ENCODE measurements around the gene FUT6.

GRCh38 chr19:5844456-5845433 lies 5.2 kb upstream of the FUT6 start:
- TF ChIP-seq POLR2AphosphoS5 (IDR thresholded peaks at IDR 0.05; ENCODE audit: low read depth, low read length), result no peak
- no peak for TF ChIP-seq POLR2A (IDR thresholded peaks at IDR 0.05; ENCODE audit: low read depth, low read length)
- no peak for TF ChIP-seq TAF1 (IDR thresholded peaks at IDR 0.05; ENCODE audit: borderline replicate concordance, low read depth, low read length)

All from GM12892 (cell line).